H7 (cell line): ENCODE data around the gene SPI1. TPM values are rescaled to one million over a fixed set of nuclear protein-coding genes. Genes with fewer than 3 reads are reported as not detected.
"Not testable (repeated sequence)": the region's sequence is repeated elsewhere in the genome, so short reads cannot be mapped to it uniquely, and the experiment has no call there.

ENCODE experiments used
- DNase-seq: peaks from one replicate; pipeline ENCODE4 v3.0.0; 2012
- H3K27me3 ChIP-seq: 2 replicates; pipeline ENCODE4 v1.6.0; 2011; ENCODE audit warnings: mild to moderate bottlenecking, low read length; ENCODE audit not compliant: control insufficient read depth, insufficient read depth
- H3K36me3 ChIP-seq: replicated peaks from 2 replicates; pipeline ENCODE4 v1.5.1; 2011; ENCODE audit warnings: low read length; ENCODE audit not compliant: control insufficient read depth, insufficient read depth
- H3K4me3 ChIP-seq: 2 replicates; pipeline ENCODE4 v1.5.1; 2011; ENCODE audit warnings: low read depth, mild to moderate bottlenecking, control low read depth, low read length, moderate library complexity; ENCODE audit not compliant: insufficient read depth
- total RNA-seq: library from RNA; depleted of rRNA; stranded (reverse); fragments of >200 nt; shearing (Covaris generic); gene quantifications from 2 replicates; pipeline ENCODE4 v1.2.3, GENCODE V29; 2014

The SPI1 gene
- total RNA-seq, 1 experiment from 2014 or later, result 0.42 TPM

DNA sequence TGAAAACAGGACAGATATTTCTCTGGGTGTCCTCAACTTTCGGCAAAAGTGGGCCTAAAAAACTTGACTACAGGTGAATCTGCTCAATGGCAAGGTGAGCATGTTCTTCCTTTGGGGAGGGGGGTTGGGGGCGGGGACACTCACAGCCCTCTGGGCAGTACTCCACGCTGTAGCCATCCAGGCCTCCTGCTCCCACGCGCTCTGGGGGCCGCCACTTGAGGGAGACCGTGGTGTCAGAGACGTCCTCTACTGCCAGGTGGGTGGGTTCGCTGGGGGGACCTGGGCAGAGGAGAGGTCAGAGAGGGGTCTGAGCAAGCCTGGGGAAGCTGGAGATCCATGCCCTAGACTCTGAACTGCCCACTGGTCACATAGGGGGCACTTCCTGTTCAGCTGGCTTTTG is 42.6 kb downstream of the SPI1 start:
- Histone ChIP-seq H3K4me3 (no peak overlapping the region), H3K36me3 (no peaks in the 10 kb centered on the region), H3K27me3 (no peaks in the 10 kb centered on the region)
- peak; percentile 74 for DNase-seq

DNA sequence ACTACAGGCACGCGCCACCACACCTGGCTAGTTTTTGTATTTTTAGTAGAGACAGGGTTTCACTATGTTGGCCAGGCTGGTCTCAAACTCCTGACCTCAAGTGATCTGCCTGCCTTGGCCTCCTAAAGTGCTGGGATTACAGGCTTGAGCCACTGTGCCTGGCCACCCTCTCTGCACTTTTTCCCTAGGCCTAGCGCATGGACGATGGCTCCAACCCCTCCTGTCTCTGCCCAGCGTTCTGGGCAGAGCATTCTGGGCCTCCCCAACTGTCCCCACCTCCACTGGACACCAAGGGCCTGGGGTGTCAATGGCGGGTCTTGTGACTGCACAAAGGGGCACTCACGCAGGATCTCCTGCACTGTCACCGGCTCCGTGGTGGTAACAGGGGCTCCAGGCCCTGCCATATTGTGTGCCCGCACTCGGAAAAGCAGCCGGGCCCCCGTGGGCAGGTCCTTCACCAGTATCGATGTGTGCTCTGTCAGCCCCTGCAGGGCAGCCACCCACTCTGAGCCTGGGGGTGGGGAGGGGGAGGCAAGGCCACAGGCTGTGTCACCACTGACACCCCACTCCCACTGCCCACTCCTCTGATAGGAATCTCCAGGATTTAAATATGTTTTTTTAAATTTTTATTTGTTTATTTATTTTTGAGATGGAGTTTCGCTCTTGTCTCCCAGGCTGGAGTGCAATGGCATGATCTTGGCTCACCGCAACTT is 43.5 kb downstream of the SPI1 start:
- H3K27me3 ChIP-seq, DNase-seq, H3K4me3 ChIP-seq, H3K36me3 ChIP-seq: not testable (repeated sequence)

DNA sequence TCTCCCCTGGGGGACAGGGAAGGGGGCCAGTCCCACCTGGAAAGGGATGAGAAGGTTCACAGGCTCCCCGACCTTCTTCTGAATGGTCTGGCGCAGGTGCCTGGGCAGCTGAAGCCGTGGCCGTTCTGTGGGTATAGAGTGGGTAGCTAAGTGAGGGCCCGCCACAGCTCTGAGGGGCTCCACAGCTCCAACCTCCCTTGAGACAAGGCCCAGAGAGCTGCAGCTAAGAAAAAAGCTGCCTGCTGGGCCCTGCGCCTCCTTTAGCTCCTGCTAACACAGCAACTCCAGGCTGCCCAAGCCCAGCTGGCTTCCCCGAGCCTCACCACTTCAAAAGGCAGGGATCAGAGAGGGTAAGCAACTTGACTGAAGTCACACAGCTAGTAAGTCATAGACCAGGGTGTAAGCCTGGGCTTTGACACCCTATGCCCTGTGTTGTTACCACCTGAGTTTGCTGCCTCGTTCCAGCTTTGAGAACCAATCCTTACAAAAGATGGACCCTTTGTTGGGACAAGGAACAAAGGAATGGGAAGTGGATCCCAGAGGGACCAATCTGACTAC is 44.4 kb downstream of the SPI1 start:
- Histone ChIP-seq H3K4me3 (no peak overlapping the region), H3K27me3 (no peaks in the 10 kb centered on the region), H3K36me3 (peaks cover 3% of the 10 kb centered on the region)
- peak; percentile 33 for DNase-seq

- Histone ChIP-seq H3K4me3 (no peak overlapping the region), H3K36me3 (peaks cover 5% of the 10 kb centered on the region), H3K27me3 (no peaks in the 10 kb centered on the region)
- DNase-seq, result peak; percentile 60
These were observed 44.9 kb downstream of the SPI1 start for GRCh38 chr11:47333526-47333845.

DNA sequence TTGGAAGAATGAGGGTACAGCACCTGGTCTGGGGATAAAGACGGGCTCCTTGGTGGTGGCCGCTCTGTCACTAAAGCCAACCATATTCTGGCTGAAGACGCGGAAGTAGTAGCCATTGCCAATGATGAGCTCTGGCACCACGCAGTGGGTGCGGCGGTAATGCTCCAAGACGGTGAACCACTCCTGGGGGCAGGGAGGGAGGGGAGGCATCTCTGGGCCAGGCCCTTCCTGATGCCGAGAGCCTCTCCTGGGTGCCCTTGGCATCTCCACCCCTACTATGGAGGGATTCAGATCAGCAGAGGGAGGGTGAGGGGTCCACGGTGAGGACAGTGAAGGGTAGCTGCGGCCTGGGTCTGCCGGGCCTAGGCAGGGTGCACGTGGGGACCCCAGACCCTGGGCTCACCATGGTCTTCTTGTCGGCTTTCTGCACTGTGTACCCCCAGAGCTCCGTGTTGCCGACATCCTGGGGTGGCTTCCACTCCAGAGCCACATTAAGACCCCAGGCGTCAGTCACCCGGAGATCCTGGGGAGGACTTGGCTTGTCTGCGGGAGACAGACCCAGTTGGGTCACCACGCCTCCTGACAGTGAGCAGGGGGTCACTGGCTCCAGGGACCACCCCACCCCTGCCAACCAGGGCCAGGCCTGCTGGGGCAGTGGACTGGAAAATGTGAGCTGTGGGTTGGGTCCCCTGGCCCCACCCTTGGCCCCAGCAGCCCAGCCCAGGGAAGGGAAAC is 45.4 kb downstream of the SPI1 start:
- H3K4me3 ChIP-seq, result no peak overlapping the region
- peaks cover 6% of the 10 kb centered on the region for H3K36me3 ChIP-seq
- no peaks in the 10 kb centered on the region for H3K27me3 ChIP-seq
- DNase-seq, result peak; percentile 64

DNA sequence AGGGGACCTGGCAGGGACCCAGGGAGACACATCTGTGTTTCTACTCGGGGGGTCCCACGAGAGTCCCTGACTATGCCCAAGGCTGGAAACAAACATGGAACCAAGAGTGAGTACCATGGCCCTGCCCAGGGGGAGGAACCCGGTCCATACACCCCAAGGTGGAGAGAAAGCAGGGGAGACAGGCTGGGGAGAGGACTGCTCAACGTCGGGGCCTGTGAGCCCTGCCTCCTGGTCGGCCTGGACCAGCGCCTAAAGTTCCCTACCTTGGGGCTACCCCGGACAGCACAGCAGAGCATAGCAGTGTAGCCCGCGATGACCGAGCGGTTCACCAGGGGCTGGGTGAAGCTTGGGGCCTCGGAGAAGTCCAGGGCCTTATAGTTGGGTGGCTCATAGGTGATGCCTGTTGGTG is 46.0 kb downstream of the SPI1 start:
- DNase-seq, result peak; percentile 54
- H3K4me3 ChIP-seq, result no peak overlapping the region

DNA sequence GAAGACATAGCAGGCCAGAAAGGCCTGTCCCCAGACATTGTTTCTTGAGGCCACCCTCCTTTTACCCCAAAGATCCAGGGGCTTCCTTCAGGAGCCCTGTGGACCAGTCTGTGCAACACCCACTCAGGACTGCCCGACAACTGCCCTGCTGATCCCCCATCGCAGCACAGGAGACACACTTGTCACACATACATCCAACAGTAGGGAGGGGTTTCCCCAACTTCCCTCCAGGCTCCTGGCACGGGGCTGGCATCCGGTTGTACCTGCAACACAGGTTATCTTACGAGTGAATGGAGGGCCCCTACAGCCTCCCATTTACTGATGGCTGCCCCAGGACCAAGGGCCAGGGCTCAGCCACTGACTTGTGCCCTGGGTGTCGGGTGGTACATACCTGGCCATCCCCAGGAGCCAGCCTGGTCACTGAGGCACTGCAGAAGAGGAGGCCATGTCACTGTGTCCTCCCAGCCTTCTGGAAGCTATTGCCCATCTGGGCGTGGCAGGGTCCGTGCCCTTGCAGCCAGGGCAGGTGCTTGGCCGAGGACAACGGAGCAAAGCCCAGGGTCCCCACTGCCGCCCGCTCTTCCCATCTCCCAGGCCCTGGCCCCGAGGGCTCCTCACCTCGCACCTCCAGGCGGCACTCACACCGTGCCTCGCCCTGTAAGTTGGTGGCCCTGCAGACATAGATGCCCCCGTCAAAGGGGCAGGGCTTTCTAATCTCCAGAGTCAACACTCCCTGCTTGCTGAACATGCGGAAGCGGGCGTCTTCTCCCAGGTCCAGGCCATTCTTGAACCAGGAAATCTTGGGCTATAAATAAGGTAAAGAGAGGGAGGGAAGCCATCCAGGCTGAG is 46.7 kb downstream of the SPI1 start:
- H3K36me3 ChIP-seq, result peaks cover 6% of the 10 kb centered on the region

More for the DNA sequence above, 46.0 kb downstream of the SPI1 start:
- Histone ChIP-seq H3K27me3 (no peaks in the 10 kb centered on the region), H3K36me3 (peaks cover 6% of the 10 kb centered on the region)

DNA sequence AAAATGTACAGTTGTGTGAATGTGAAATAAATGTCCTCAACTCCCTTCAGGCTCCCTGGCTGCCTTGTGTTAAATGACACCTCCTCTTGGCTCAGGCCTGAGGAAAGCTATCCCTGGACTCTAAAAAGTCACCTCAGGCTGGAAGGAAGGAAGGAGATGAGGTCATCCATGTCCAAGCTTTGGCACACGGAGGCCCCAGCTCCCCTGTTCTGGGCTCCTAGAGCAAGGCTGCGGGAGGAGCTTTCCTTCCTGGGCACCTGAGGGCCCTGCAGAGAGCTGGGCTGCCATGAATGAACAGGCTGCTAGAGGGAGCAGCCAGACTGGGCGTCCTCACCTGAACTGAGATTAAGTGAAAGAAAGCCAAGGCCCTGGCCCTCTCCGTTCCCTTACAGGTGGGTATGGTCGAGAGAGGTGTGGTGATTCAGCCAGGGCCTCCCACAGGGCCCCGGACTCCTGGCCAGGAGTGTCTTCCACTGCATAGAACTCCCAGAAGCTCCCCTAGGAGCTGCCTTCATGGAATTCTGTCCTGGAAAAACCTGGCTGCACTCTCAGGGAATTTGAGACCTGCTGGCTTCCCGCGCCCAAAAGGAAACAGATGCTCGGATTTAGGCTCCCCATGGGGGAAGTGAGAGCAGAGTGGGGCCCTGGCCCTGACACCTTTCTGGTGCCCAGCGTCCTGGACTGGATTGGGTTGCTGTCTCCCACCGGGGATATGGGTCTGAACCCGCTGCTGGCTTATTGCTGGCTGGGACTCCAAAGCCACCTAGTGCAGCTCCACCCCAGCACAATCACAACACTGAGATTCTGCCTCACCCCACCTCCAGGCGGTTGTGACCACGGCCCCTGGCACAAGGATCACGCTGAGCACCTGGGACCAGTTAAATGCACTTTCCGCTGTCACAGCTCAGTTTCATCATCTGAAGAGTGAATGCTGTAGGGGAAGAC is 48.1 kb downstream of the SPI1 start:
- peaks cover 6% of the 10 kb centered on the region for H3K36me3 ChIP-seq
- DNase-seq, result peak; percentile 69
- H3K27me3 ChIP-seq, result no peaks in the 10 kb centered on the region
- H3K4me3 ChIP-seq, result no peak overlapping the region

More for the DNA sequence above, 46.7 kb downstream of the SPI1 start:
- Histone ChIP-seq H3K27me3 (no peaks in the 10 kb centered on the region), H3K4me3 (no peak overlapping the region)
- peak; percentile 54 for DNase-seq

GRCh38 chr11:47329431-47329986 is 48.8 kb downstream of the SPI1 start:
- peak; percentile 41 for DNase-seq
- Histone ChIP-seq H3K27me3 (no peaks in the 10 kb centered on the region), H3K36me3 (peaks cover 6% of the 10 kb centered on the region), H3K4me3 (no peak overlapping the region)

GRCh38 chr11:47328449-47329390 is 49.6 kb downstream of the SPI1 start:
- H3K36me3 ChIP-seq, result peaks cover 6% of the 10 kb centered on the region
- H3K27me3 ChIP-seq, result no peaks in the 10 kb centered on the region
- no peak overlapping the region for H3K4me3 ChIP-seq
- DNase-seq, result peak; percentile 41

- no peak for DNase-seq
- Histone ChIP-seq H3K27me3 (no peaks in the 10 kb centered on the region), H3K4me3 (no peak overlapping the region), H3K36me3 (peaks cover 7% of the 10 kb centered on the region)
These were observed 50.4 kb downstream of the SPI1 start for GRCh38 chr11:47327949-47328348.

DNA sequence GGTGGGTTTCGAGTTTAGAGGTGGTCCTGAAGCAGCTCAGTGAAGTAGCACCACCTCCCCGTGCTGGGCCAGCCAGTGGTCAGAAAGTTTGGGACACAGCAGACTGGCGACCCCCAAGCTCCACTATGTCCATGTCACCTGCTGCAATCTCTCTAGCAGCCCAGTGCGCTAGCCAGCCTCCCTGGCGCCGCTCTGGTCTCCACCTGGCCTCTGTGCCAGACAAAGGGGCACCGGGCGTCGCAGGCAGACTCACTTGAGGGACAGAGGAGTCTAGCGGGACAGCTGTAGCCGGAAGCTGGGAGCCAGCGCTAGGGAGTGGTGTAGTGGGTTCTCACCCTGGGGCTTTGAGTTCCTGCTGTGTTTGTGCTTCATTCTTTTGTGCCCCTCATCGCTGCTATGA is 51.3 kb downstream of the SPI1 start:
- Histone ChIP-seq H3K4me3 (no peak overlapping the region), H3K27me3 (no peaks in the 10 kb centered on the region), H3K36me3 (peaks cover 7% of the 10 kb centered on the region)
- peak; percentile 48 for DNase-seq

DNA sequence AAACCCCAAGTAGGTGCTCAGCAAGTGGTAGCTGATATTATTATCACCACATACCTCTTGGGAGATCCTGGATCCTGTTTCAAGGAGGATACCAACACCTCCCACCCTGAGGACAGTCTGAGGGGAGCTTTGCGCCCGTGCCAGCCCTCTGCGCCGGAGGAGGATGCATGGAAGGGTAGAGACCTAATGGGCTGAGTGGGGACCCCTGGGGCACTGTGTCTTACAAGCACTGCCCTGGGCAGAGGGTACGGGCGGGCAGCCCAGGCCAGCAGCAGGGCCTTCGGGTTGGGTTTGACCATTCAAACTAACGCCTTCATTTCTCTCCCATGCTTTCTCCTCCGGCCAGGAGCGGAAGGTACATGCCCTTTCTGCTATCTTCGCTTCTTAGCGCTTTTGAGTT is 52.1 kb downstream of the SPI1 start:
- H3K4me3 ChIP-seq, result no peak overlapping the region
- H3K36me3 ChIP-seq, result peaks cover 7% of the 10 kb centered on the region
- no peaks in the 10 kb centered on the region for H3K27me3 ChIP-seq
- DNase-seq, result peak; percentile 44
